H9 (cell line): ENCODE data around the gene PLXNA4. TPM values are rescaled to one million over a fixed set of nuclear protein-coding genes. Genes with fewer than 3 reads are reported as not detected.

Experiments used
- DNase-seq: peaks from one replicate; pipeline ENCODE4 v3.0.0-alpha.2; 2017
- H2AFZ ChIP-seq: one replicate; pipeline ENCODE4 v1.6.1; 2013; ENCODE audit warnings: mild to moderate bottlenecking, low read length, control low read depth, moderate library complexity
- H2AK5ac ChIP-seq: 2 replicates; pipeline ENCODE4 v1.6.1; 2013; ENCODE audit warnings: low read length, control low read depth, mixed read lengths; ENCODE audit not compliant: insufficient read length
- H2BK120ac ChIP-seq: one replicate; pipeline ENCODE4 v1.6.1; 2013; ENCODE audit warnings: low read depth, mild to moderate bottlenecking, low read length, control low read depth, inconsistent platforms; ENCODE audit not compliant: poor library complexity, severe bottlenecking
- H2BK12ac ChIP-seq: 2 replicates; pipeline ENCODE4 v1.6.1; 2013; ENCODE audit warnings: low read length, control low read depth, mixed read lengths, low read depth; ENCODE audit not compliant: insufficient read length
- H2BK15ac ChIP-seq: 2 replicates; pipeline ENCODE4 v1.6.1; 2013; ENCODE audit warnings: low read depth, low read length, control low read depth
- H2BK20ac ChIP-seq: one replicate; pipeline ENCODE4 v1.6.1; 2013; ENCODE audit warnings: low read depth, mild to moderate bottlenecking, low read length, control low read depth, inconsistent platforms; ENCODE audit not compliant: poor library complexity, severe bottlenecking
- H2BK5ac ChIP-seq: 2 replicates; pipeline ENCODE4 v1.6.1; 2013; ENCODE audit warnings: low read length, control low read depth, mixed read lengths; ENCODE audit not compliant: insufficient read length
- H3K14ac ChIP-seq: 2 replicates; pipeline ENCODE4 v1.6.1; 2013; ENCODE audit warnings: low read length, control low read depth; ENCODE audit not compliant: insufficient read depth
- H3K18ac ChIP-seq: 2 replicates; pipeline ENCODE4 v1.6.1; 2013; ENCODE audit warnings: low read depth, mild to moderate bottlenecking, mixed read lengths, low read length, control low read depth; ENCODE audit not compliant: insufficient read length
- H3K23ac ChIP-seq: 2 replicates; pipeline ENCODE4 v1.6.1; 2013; ENCODE audit warnings: low read length, control low read depth, mixed read lengths, low read depth; ENCODE audit not compliant: insufficient read length
- H3K23me2 ChIP-seq: 2 replicates; pipeline ENCODE4 v1.6.1; 2013; ENCODE audit warnings: low read depth, mild to moderate bottlenecking, mixed read lengths, low read length, control low read depth; ENCODE audit not compliant: insufficient read length, poor library complexity, severe bottlenecking
- H3K27ac ChIP-seq: 2 replicates; pipeline ENCODE4 v1.5.1; 2013; ENCODE audit warnings: low read length, control low read depth, mixed read lengths, low read depth; ENCODE audit not compliant: insufficient read length
- H3K27me3 ChIP-seq: 2 replicates; pipeline ENCODE4 v1.6.1; 2013; ENCODE audit warnings: low read length, control low read depth, inconsistent platforms; ENCODE audit not compliant: insufficient read depth
- H3K4ac ChIP-seq: 2 replicates; pipeline ENCODE4 v1.6.1; 2013; ENCODE audit warnings: low read depth, mild to moderate bottlenecking, control low read depth, inconsistent platforms, low read length, moderate library complexity
- H3K4me1 ChIP-seq: 2 replicates; pipeline ENCODE4 v1.6.1; 2013; ENCODE audit warnings: low read length, control low read depth, inconsistent platforms; ENCODE audit not compliant: insufficient read depth
- H3K4me2 ChIP-seq: 2 replicates; pipeline ENCODE4 v1.6.1; 2013; ENCODE audit warnings: low read length, control low read depth, mixed read lengths; ENCODE audit not compliant: insufficient read length, insufficient read depth
- H3K56ac ChIP-seq: 2 replicates; pipeline ENCODE4 v1.6.1; 2013; ENCODE audit warnings: low read depth, mild to moderate bottlenecking, mixed read lengths, low read length, control low read depth; ENCODE audit not compliant: insufficient read length
- H3K79me1 ChIP-seq: 2 replicates; pipeline ENCODE4 v1.6.1; 2013; ENCODE audit warnings: low read depth, mild to moderate bottlenecking, moderate library complexity, low read length, control low read depth, inconsistent platforms; ENCODE audit not compliant: insufficient read depth, poor library complexity, severe bottlenecking
- H3K79me2 ChIP-seq: 2 replicates; pipeline ENCODE4 v1.6.1; 2013; ENCODE audit warnings: low read length, control low read depth, inconsistent platforms; ENCODE audit not compliant: insufficient read depth
- H3K9ac ChIP-seq: 2 replicates; pipeline ENCODE4 v1.6.1; 2013; ENCODE audit warnings: low read length, control low read depth, mixed read lengths; ENCODE audit not compliant: insufficient read length; ENCODE audit errors: extremely low read depth
- H3K9me3 ChIP-seq: one replicate; pipeline ENCODE4 v1.6.1; 2013; ENCODE audit warnings: low read depth, low read length, inconsistent platforms; ENCODE audit not compliant: control insufficient read depth
- H3T11ph ChIP-seq: one replicate; pipeline ENCODE4 v1.6.1; 2013; ENCODE audit warnings: mild to moderate bottlenecking, low read length, control low read depth, inconsistent platforms
- H4K20me1 ChIP-seq: one replicate; pipeline ENCODE4 v1.6.1; 2013; ENCODE audit not compliant: control insufficient read depth, insufficient read length, insufficient read depth
- H4K5ac ChIP-seq: 2 replicates; pipeline ENCODE4 v1.6.1; 2013; ENCODE audit warnings: low read depth, mild to moderate bottlenecking, mixed read lengths, low read length, control low read depth; ENCODE audit not compliant: insufficient read length
- H4K8ac ChIP-seq: replicated peaks from 2 replicates; pipeline ENCODE4 v1.6.1; 2013; ENCODE audit warnings: low read length, control low read depth, mixed read lengths, low read depth; ENCODE audit not compliant: insufficient read length
- H4K91ac ChIP-seq: 2 replicates; pipeline ENCODE4 v1.6.1; 2013; ENCODE audit warnings: low read depth, mild to moderate bottlenecking, moderate library complexity, mixed read lengths, low read length, control low read depth; ENCODE audit not compliant: insufficient read length
- H3K27ac Mint-ChIP-seq, 3 experiments: 2 replicates in 2 of 3; 3 replicates in 1 of 3; pipeline ENCODE4 v1.8.0; 2020 to 2021; ENCODE audit warnings: mixed read lengths in 3 of 3, mild to moderate bottlenecking in 1 of 3, moderate library complexity in 1 of 3
- H3K27me3 Mint-ChIP-seq: 2 replicates; pipeline ENCODE4 v1.8.0; 2021; ENCODE audit warnings: low read depth, mild to moderate bottlenecking, moderate library complexity, mixed read lengths
- H3K36me3 Mint-ChIP-seq, 3 experiments: 2 replicates in 2 of 3; 3 replicates in 1 of 3; pipeline ENCODE4 v1.8.0; 2020 to 2021; ENCODE audit warnings: low read depth in 3 of 3, mixed read lengths in 3 of 3; ENCODE audit not compliant: insufficient read depth in 1 of 3
- H3K4me1 Mint-ChIP-seq, 2 experiments: 2 replicates each; pipeline ENCODE4 v1.8.0; 2020; ENCODE audit warnings: mixed read lengths in 2 of 2
- H3K4me3 Mint-ChIP-seq, 2 experiments: 2 replicates in 1 of 2; 3 replicates in 1 of 2; pipeline ENCODE4 v1.8.0; 2020 to 2021; ENCODE audit warnings: mild to moderate bottlenecking in 2 of 2, mixed read lengths in 2 of 2, moderate library complexity in 1 of 2
- H3K9me3 Mint-ChIP-seq, 2 experiments: 2 replicates in 1 of 2; 3 replicates in 1 of 2; pipeline ENCODE4 v1.8.0; 2020; ENCODE audit warnings: mild to moderate bottlenecking in 2 of 2, mixed read lengths in 2 of 2, moderate library complexity in 1 of 2
- total RNA-seq: library from RNA; stranded (reverse); gene quantifications from 2 replicates; pipeline ENCODE4 v1.2.1, GENCODE V29; 2021
- TF ChIP-seq, protein P1 (sequence below): fragments of 200-600 bp; sonication (generic); conservative IDR thresholded peaks from 3 replicates; pipeline ENCODE4 v1.8.0; 2021; ENCODE audit warnings: antibody characterized with exemption, mild to moderate bottlenecking

PLXNA4 gene
- total RNA-seq, 1 experiment from 2014 or later, result 0.35 TPM

- H2BK20ac ChIP-seq, result no peak overlapping the region
- peaks cover 12 to 13% of the 10 kb centered on the region in 2 experiments for H3K9me3 Mint-ChIP-seq
Observed at GRCh38 chr7:132246591-132246990, 329.7 kb downstream of the PLXNA4 start.

More at GRCh38 chr7:132246591-132246990, 329.7 kb downstream of the PLXNA4 start:
- H3K4ac ChIP-seq, result no peak overlapping the region
- no peaks in the 10 kb centered on the region for H3K27me3 ChIP-seq
- no peak overlapping the region for H2AK5ac ChIP-seq
- Mint-ChIP-seq H3K4me3 (no peak overlapping the region), H3K36me3 (peaks cover 0 to 15% (median 4%) of the 10 kb centered on the region in 3 experiments; a peak in 3 of 7 replicates), H3K27ac (no peak overlapping the region), H3K4me1 (peaks cover 29 to 30% of the 10 kb centered on the region in 2 experiments), H3K27me3 (peaks cover 10% of the 10 kb centered on the region)
- H3K56ac ChIP-seq, result no peak overlapping the region
- H3K4me2 ChIP-seq, result no peak overlapping the region
- DNase-seq, result no peak
- H2BK120ac ChIP-seq, result no peak overlapping the region
- no peak overlapping the region for H3T11ph ChIP-seq
- H2AFZ ChIP-seq, result no peak overlapping the region
- TF ChIP-seq, protein P1, sequence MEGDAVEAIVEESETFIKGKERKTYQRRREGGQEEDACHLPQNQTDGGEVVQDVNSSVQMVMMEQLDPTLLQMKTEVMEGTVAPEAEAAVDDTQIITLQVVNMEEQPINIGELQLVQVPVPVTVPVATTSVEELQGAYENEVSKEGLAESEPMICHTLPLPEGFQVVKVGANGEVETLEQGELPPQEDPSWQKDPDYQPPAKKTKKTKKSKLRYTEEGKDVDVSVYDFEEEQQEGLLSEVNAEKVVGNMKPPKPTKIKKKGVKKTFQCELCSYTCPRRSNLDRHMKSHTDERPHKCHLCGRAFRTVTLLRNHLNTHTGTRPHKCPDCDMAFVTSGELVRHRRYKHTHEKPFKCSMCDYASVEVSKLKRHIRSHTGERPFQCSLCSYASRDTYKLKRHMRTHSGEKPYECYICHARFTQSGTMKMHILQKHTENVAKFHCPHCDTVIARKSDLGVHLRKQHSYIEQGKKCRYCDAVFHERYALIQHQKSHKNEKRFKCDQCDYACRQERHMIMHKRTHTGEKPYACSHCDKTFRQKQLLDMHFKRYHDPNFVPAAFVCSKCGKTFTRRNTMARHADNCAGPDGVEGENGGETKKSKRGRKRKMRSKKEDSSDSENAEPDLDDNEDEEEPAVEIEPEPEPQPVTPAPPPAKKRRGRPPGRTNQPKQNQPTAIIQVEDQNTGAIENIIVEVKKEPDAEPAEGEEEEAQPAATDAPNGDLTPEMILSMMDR, result no peak
- no peaks in the 10 kb centered on the region for H3K79me1 ChIP-seq
- H3K14ac ChIP-seq, result no peak overlapping the region
- no peak overlapping the region for H3K18ac ChIP-seq
- no peaks in the 10 kb centered on the region for H3K23me2 ChIP-seq
- no peak overlapping the region for H4K91ac ChIP-seq
- no peak overlapping the region for H3K23ac ChIP-seq
- H2BK12ac ChIP-seq, result no peak overlapping the region
- no peak overlapping the region for H2BK5ac ChIP-seq
- no peaks in the 10 kb centered on the region for H4K20me1 ChIP-seq
- H4K5ac ChIP-seq, result no peak overlapping the region
- H3K9ac ChIP-seq, result no peak overlapping the region
- no peak overlapping the region for H4K8ac ChIP-seq
- no peak overlapping the region for H2BK15ac ChIP-seq
- H3K4me1 ChIP-seq, result peaks cover 2% of the 10 kb centered on the region; the same call in 1 of the 2 replicates
- no peak overlapping the region for H3K27ac ChIP-seq
- H3K79me2 ChIP-seq, result no peaks in the 10 kb centered on the region
- no peaks in the 10 kb centered on the region for H3K9me3 ChIP-seq
